ENCODE measurements around the gene SCARF2.

SCARF2 gene

GRCh38 chr22:20439928-20440575, 2.4 kb upstream of the SCARF2 start:
- DNase-seq = no peak

DNA sequence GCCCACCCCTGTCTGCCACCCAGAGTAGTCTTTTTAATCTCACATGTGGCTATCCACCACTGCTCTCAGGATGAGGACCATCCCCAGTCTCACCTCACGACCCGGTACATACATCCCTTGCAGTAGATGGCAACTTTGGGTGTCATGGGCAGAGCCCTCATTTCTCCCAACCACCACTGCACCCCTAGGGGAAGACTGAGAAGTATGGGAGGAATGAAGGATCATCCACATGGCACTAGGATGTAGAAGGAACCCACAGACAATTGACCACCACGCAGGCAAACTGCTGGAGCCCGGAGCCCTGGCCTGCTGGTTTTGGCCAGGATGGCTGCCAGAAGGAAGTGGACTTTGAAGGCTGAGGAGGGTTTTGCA, 1.9 kb upstream of the SCARF2 start:
- no peak for DNase-seq

GRCh38 chr22:20438678-20439492, 1.3 kb upstream of the SCARF2 start:
- DNase-seq = no peak

GRCh38 chr22:20438427-20438677, 727 bp upstream of the SCARF2 start:
- DNase-seq = no peak

DNA sequence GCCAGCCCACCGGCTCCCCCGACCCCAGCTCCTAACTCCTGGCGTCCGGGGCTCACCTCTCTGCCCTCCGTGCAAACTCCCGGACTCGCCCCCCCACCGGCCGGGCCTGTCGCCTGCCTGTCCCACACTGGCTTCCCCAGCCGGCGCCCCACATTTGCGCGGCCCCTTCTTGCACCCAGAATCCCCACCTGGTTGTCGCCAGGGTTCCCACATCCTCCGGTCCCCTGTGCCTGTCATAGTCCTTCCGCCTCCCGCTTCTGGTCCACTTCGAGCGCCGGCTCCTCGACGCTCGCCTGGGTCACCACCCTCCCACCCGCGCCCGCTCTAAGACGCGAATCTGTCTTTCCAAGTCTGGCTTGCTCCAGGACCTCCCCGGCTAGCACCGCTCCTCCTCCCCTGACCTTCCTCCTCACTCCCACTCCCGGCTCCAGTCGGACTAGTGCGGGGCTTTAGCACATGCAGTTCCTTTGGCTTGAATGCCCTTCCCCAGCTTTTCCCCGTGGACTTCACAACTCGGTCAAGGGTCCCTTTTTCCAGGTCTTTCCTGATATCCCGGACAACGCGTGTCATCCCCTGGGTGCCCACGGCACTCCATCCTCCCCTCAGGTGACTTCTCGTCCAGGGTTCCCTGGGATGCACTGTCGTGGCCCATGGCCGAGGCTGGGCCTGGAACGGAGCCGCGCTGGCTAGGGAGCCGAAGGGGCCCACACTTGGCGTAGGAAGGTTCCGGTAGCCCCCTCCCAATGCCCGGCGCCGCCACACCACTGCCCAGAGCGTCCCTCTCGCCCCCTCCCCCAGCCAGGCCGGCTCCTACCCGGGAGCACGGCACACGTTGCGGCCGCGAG, 635 bp downstream of the SCARF2 start:
- no peak for DNase-seq

- no peak for DNase-seq
Measured at GRCh38 chr22:20436307-20436767, 1.3 kb downstream of the SCARF2 start.

DNA sequence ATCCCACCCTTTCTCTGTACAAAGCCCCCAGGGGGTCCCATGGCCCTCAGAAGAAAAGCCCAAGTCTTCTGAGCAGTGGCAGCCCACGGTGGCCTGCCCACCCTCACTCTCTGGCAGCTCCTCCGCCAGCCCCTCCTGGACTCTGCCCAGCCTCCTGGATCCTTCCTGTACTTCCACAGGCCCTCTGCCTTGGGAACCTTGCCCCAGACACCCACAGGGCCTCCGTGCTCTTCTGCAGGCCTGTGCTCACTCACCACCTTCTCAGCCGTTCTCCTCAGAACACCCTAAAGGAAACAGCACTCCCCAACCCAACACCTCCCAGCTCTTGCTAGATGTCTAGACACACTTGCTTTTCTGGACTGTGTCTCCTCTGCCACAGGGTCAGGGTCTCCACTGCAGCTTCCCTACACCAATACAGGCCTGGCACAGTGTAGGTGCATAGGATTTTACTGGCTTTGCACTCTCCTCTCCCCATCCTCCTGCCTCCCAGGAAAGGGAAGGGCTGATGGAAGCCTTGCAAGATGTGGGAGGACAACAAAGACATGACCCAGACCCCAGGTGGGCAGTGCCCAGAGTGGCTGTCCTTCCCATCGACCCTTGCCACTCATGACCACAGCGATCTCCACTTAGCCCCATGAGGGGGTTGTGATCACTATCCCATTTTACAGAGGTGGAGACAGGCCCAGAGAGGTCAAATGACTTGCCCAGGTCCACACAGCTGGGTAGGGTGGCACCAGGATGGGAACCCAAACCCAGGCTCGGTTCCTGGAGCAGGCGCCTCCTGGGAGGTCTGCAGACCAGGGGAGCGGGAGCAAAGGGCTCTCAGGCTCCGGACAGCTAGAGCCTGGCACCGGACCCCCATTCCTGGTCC, 2.0 kb downstream of the SCARF2 start:
- no peak for DNase-seq

DNA sequence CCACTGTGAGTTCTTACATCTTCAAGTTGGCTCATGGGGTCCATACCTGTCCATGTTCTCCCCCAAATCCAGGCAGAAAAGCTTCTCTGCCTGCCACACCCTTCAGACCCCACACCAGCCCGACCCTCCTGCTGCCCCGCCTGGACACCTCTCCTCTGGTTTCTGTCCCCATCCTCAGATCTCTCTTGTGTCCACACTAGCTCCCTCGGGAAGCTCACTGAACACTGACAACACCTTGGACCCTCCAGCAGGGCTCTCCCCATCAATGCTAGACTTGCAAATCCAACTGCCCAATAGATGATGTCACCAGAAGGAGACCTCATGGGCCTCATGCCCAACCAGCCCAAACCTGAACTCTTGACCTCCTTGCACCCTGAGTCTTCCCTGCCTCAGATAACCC, 2.9 kb downstream of the SCARF2 start:
- no peak for DNase-seq

- DNase-seq = no peak
Measured at GRCh38 chr22:20434264-20434751, 3.3 kb downstream of the SCARF2 start.

DNA sequence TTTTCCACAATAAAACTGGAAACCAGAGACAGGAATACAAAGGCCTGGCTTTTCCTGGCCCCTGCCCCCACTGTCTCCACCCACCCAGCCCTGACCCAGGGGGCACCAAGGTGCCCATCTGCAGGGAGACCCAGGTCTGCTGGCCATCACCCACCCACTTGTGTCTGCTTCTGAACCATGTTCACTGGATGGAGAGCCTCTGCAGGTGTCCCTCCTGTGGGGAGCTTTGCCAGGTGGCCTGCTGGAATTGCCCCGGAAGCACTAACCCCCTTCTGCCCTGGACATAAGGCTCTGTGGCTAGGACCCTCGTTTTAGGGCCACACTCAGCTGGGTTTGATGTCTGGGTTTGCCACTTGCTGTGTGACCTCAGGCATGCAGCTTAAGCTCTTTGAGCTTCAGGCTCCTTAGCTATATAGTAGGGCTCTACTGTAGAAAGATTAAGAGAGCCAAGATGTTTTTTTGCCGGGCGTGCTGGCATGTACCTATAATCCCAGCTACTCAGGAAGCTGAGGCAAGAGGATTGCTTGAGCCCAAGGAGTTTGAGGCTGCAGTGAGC, 3.9 kb downstream of the SCARF2 start:
- no peak for DNase-seq

GRCh38 chr22:20433191-20433590, 4.4 kb downstream of the SCARF2 start:
- no peak for DNase-seq

DNA sequence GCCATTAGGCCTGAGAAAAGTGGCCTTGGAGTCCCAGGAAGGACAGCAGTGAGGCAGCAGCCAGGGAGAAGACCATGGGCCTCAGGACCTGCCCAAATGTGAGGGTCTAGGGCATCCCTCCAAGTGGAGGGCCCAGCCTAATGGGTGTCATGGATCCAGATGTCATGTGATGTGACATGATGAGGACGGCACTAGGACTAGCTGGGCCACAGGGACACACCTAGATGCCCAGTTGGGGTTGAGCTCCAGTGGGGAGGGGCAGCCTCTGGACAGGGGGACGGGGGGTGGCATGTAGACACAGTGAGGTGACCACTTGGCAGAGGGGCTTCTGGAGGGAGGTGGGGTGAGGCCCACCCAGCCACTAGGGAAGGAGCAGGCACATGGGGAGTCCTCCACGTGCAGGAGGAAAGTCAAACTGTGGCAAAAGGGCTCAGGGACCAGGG, 5.4 kb downstream of the SCARF2 start:
- DNase-seq = no peak

- no peak for DNase-seq
Measured at GRCh38 chr22:20431511-20432192, 6.0 kb downstream of the SCARF2 start.

DNA sequence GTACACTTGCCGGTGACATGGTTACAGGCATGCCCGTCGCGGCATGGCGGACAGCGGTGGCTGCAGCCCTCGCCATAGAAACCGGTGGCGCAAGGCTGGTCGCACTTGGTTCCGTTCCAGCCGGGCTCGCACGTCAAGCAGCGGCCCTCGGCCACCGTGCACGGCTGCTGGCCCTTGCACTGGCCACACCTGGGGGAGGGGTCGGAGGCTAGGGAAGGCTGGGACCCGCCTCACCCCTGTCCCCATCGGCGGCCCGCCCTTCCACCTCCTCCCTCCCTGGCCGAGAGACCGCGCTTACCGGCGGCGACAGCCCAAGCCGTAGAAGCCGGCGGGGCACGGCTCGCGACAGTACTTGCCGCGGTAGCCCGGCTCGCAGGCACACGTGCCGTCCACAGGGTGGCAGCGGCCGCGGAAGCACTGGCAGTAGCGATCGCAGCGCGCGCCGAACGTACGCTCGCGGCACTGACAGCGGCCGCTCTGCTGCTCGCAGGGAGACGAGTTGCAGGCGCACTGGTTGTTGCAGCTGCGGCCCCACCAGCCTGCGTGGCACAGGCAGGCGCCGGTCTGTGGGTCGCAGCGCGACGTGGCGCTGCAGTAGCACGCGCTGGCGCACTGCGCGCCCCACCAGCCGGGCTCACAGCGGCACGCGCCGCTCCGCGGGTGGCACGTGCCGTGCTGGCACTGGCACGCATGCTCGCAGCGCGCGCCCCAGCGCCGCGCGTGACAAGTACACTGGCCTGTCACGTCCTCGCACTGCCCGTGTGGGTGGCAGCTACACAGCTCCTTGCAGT, 6.7 kb downstream of the SCARF2 start:
- DNase-seq = peak; percentile 64

GRCh38 chr22:20430101-20430719, 7.4 kb downstream of the SCARF2 start:
- DNase-seq = peak; percentile 18

DNA sequence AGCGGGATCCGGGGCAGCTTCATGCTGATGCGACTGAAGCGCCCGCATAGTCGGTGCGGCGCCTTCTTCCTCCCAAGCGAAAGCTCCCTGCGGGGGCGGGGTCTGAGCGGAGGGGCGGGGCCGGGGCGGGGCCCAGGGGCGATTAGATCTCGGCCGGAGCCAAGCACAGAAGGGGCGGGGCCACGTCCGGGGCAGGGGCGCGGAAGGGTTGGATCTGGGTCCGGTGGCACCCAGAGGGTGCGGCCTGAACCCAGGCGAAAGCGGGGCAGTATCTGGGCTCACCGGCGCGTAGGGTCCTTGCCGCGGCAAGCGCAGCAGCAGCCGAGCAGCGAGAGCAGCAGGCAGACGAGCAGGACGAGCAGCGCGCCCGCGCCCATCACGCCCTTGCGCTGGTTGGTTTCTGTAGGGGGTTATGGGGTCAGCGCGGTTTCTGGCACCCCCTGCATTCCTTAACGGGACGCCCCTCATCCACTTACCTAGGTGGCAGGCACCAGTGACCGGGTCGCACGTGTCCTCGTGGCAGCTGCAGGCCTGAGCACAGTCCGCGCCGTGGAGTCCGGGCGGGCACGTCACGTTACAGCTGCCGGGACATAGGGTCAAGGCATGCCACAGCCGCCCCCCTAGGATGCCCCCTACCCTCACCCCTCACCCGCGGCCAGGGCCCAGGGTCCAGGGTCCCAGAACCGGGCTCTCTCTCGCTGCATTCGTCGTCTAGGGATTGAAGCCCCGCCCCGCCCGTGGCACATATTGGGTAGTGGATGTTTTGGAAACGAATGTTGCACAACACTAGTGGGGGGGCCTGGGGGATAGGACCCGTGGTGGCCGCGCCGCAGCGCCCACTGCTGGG, 8.1 kb downstream of the SCARF2 start:
- DNase-seq = peak; percentile 85

GRCh38 chr22:20428496-20429253, 8.9 kb downstream of the SCARF2 start:
- no peak for DNase-seq

GRCh38 chr22:20427945-20428417, 9.6 kb downstream of the SCARF2 start:
- no peak for DNase-seq

All from CD4-positive, alpha-beta T cell treated with Interleukin-10 for 1 hour (primary cell).